H1 (cell line): ENCODE data around the gene NID1.

Experiments used
- CTCF ChIP-seq, 3 experiments: IDR thresholded peaks; 1 replicate in 2 of 3; 2 replicates in 1 of 3; pipeline versions ENCODE4 v1.5.1 to v1.6.1; 2011; ENCODE audit warnings: low read length in 3 of 3, mild to moderate bottlenecking in 3 of 3, inconsistent platforms in 2 of 3, low read depth in 1 of 3, moderate library complexity in 1 of 3; ENCODE audit not compliant: insufficient read depth in 1 of 3; ENCODE audit errors: control extremely low read depth in 1 of 3
- EP300 ChIP-seq, 2 experiments: IDR thresholded peaks; 1 replicate in 1 of 2; 2 replicates in 1 of 2; pipeline ENCODE4 v1.6.1; 2011 to 2012; ENCODE audit warnings: low read depth in 2 of 2, low read length in 2 of 2, mild to moderate bottlenecking in 2 of 2, borderline replicate concordance in 1 of 2, inconsistent platforms in 1 of 2, moderate library complexity in 1 of 2
- EZH2 ChIP-seq: fragments of 200-600 bp; sonication (generic); IDR thresholded peaks from 2 replicates; pipeline ENCODE4 v1.7.1; 2012; ENCODE audit warnings: low read depth, mild to moderate bottlenecking, moderate library complexity, low read length, inconsistent platforms; ENCODE audit not compliant: severe bottlenecking
- HDAC6 ChIP-seq: IDR thresholded peaks from one replicate; pipeline ENCODE4 v1.7.1; 2012; ENCODE audit warnings: low read depth, mild to moderate bottlenecking, inconsistent platforms, low read length, moderate library complexity
- MAX ChIP-seq: IDR thresholded peaks from 2 replicates; pipeline ENCODE4 v1.6.1; 2012; ENCODE audit warnings: inconsistent platforms
- POLR2A ChIP-seq, 2 experiments: IDR thresholded peaks; 1 replicate in 1 of 2; 2 replicates in 1 of 2; pipeline ENCODE4 v1.6.1; 2011; ENCODE audit warnings: low read depth in 2 of 2, low read length in 2 of 2, mild to moderate bottlenecking in 2 of 2; ENCODE audit errors: control extremely low read depth in 1 of 2
- POLR2AphosphoS5 ChIP-seq: IDR thresholded peaks from 2 replicates; pipeline ENCODE4 v1.6.1; 2011; ENCODE audit warnings: low read depth, low read length
- RXRA ChIP-seq: IDR thresholded peaks from 2 replicates; pipeline ENCODE4 v1.6.1; 2011; ENCODE audit warnings: low read depth, mild to moderate bottlenecking, low read length, moderate library complexity; ENCODE audit not compliant: insufficient read depth

- no peak for TF ChIP-seq CTCF (IDR thresholded peaks at IDR 0.05; ENCODE audit: control extremely low read depth in 1 of 3, insufficient read depth in 1 of 3, low read depth in 1 of 3, low read length in 3 of 3)
- TF ChIP-seq MAX, result no peak
- no peak for TF ChIP-seq POLR2A (IDR thresholded peaks at IDR 0.05; ENCODE audit: control extremely low read depth in 1 of 2, low read depth in 2 of 2, low read length in 2 of 2)
- no peak for TF ChIP-seq RXRA
- TF ChIP-seq EZH2, result no peak
- no peak for TF ChIP-seq EP300 (IDR thresholded peaks at IDR 0.05; ENCODE audit: borderline replicate concordance in 1 of 2, low read depth in 2 of 2, low read length in 2 of 2)
- TF ChIP-seq POLR2AphosphoS5, result no peak
- no peak for TF ChIP-seq HDAC6
Measured at GRCh38 chr1:235992346-235992745, 72.5 kb downstream of the NID1 start.
